Osteocyte (in vitro differentiated cells): Measurements from ENCODE around the gene HMCN2. TPM values are rescaled to one million over a fixed set of nuclear protein-coding genes. Genes with fewer than 3 reads are reported as not detected.
A peak's percentile ranks its signal among the peaks of the same experiment; 100 is the strongest.

ENCODE experiments used
- DNase-seq: peaks from one replicate; pipeline ENCODE4 v3.0.0; 2021; ENCODE audit warnings: mixed read lengths; ENCODE audit not compliant: unreplicated experiment; ENCODE audit errors: extremely low spot score
- H3K27ac Mint-ChIP-seq: one replicate; pipeline ENCODE4 v1.8.0; 2021; ENCODE audit warnings: mild to moderate bottlenecking, mixed read lengths; ENCODE audit not compliant: unreplicated experiment
- H3K27me3 Mint-ChIP-seq: one replicate; pipeline ENCODE4 v1.8.0; 2021; ENCODE audit warnings: mixed read lengths; ENCODE audit not compliant: unreplicated experiment
- H3K36me3 Mint-ChIP-seq: one replicate; pipeline ENCODE4 v1.8.0; 2021; ENCODE audit warnings: mixed read lengths; ENCODE audit not compliant: unreplicated experiment
- H3K4me1 Mint-ChIP-seq: one replicate; pipeline ENCODE4 v1.8.0; 2021; ENCODE audit warnings: mixed read lengths; ENCODE audit not compliant: unreplicated experiment
- H3K4me3 Mint-ChIP-seq: one replicate; pipeline ENCODE4 v1.8.0; 2021; ENCODE audit warnings: mild to moderate bottlenecking, moderate library complexity, mixed read lengths; ENCODE audit not compliant: unreplicated experiment
- H3K9me3 Mint-ChIP-seq: one replicate; pipeline ENCODE4 v1.8.0; 2021; ENCODE audit warnings: mixed read lengths; ENCODE audit not compliant: unreplicated experiment
- total RNA-seq: library from RNA; stranded (reverse); gene quantifications from 2 replicates; pipeline ENCODE4 v1.2.1, GENCODE V29; 2021
- TF ChIP-seq, protein P1 (sequence below): fragments of 200-600 bp; sonication (generic); IDR thresholded peaks from 2 replicates; pipeline ENCODE4 v1.5.0; 2021; ENCODE audit warnings: antibody characterized with exemption, mild to moderate bottlenecking, moderate library complexity

Gene HMCN2
- total RNA-seq, 1 donor from 2014 or later: 0.05 TPM

DNA sequence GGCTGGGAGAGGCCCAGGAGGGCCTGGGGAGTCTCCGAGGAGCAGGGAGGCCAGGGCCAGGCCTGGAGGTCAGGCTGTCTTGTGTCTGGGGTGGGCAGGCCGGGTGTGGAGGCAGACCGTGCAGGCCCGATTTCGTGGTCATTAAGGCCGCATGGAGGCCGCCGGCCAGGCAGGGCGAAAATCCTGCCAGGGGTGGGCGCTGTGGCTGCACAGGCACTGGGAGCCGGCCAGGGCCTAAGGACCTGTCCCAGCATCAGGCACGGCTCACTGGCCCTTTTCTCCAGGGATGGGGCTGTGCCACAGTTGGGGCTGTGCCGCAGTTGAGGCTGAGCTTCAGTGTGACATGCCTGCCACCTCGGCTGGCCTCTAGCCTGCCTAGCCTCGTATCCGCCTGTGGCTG lies 215.1 kb downstream of the HMCN2 start:
- TF ChIP-seq, protein P1, sequence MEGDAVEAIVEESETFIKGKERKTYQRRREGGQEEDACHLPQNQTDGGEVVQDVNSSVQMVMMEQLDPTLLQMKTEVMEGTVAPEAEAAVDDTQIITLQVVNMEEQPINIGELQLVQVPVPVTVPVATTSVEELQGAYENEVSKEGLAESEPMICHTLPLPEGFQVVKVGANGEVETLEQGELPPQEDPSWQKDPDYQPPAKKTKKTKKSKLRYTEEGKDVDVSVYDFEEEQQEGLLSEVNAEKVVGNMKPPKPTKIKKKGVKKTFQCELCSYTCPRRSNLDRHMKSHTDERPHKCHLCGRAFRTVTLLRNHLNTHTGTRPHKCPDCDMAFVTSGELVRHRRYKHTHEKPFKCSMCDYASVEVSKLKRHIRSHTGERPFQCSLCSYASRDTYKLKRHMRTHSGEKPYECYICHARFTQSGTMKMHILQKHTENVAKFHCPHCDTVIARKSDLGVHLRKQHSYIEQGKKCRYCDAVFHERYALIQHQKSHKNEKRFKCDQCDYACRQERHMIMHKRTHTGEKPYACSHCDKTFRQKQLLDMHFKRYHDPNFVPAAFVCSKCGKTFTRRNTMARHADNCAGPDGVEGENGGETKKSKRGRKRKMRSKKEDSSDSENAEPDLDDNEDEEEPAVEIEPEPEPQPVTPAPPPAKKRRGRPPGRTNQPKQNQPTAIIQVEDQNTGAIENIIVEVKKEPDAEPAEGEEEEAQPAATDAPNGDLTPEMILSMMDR: peak; percentile 8
- H3K36me3 Mint-ChIP-seq: peaks cover 25% of the 10 kb centered on the region
- no peak for DNase-seq
- no peaks in the 10 kb centered on the region for H3K4me1 Mint-ChIP-seq
- H3K27me3 Mint-ChIP-seq: no peaks in the 10 kb centered on the region
- H3K9me3 Mint-ChIP-seq: no peaks in the 10 kb centered on the region
- H3K27ac Mint-ChIP-seq: no peak overlapping the region
- H3K4me3 Mint-ChIP-seq: no peak overlapping the region

DNA sequence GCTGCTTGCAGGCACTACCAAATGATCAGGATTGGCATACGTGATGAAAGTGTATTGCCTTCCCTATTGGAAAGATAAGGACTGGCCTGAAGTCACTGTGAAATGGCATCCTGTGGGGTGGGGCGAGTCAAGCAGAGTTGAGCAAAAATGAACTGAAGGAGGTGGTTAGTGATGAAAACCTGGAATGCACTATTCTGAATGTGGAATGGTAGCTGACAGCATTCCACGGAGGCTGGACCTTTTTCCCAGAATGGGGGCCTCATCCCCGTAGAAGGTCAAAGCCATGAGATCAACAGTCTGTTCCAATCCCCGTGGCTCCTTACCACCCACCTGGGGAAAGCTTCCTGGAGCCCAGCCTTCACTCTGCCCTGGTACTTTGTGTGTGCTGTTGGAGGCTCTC lies 216.9 kb downstream of the HMCN2 start:
- Mint-ChIP-seq H3K36me3 (peaks cover 28% of the 10 kb centered on the region), H3K9me3 (no peaks in the 10 kb centered on the region), H3K4me3 (no peak overlapping the region), H3K27ac (no peak overlapping the region), H3K27me3 (no peaks in the 10 kb centered on the region), H3K4me1 (no peaks in the 10 kb centered on the region)
- no peak for DNase-seq
- TF ChIP-seq, protein P1: no peak

DNA sequence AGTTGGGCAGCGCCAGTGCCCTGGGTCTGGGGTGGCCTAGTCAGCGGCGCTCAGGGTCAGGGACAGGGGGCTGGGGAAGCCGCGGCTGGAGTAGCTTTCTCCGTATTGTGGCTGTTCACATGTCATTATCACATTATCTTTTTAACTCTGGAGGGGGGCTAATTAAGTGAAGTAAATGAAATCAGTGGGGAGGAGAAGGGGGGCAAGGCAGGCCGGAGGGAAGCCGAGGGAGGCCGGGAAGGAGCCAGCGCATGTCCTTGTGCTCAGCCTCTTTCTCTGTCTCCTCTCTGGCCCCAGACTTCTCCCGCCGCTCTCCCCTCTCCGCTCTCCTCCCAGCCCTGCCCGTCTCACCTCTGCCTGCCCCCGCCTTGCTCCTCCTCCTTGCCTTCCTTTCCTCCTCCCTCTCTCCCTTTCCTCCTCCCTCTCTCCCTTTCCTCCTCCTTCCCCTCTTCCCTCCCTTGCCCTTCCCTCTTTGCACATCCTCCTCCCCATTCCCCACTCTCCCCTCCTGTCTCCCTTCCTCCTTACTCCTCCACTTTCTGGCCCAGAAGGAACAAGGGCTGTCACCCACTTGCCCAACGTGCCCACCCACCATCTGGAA lies 217.9 kb downstream of the HMCN2 start:
- Mint-ChIP-seq H3K27me3 (no peaks in the 10 kb centered on the region), H3K36me3 (peaks cover 28% of the 10 kb centered on the region), H3K9me3 (no peaks in the 10 kb centered on the region), H3K27ac (no peak overlapping the region), H3K4me3 (no peak overlapping the region), H3K4me1 (no peaks in the 10 kb centered on the region)
- DNase-seq: no peak
- TF ChIP-seq, protein P1: no peak

Other genes starting within 250 kb of the HMCN2 start
- gene FNBP1, start 222.6 kb upstream of the HMCN2 start, total RNA-seq: 62.2 and 63.0 TPM in 2 replicates
- gene GPR107, start 211.9 kb upstream of the HMCN2 start, total RNA-seq: 57.0 and 60.7 TPM in 2 replicates
- 37.7 and 43.9 TPM in 2 replicates for gene NCS1, start 93.4 kb upstream of the HMCN2 start, total RNA-seq
- gene ASS1, start 179.2 kb downstream of the HMCN2 start, total RNA-seq: 217 and 219 TPM in 2 replicates